Measurements from ENCODE around the gene PRKG1. TPM values are rescaled to one million over a fixed set of nuclear protein-coding genes. Genes with fewer than 3 reads are reported as not detected.

The PRKG1 gene
- total RNA-seq, 1 donor from 2014 or later, result 17.9 TPM

- Histone ChIP-seq H3K27ac (no peak overlapping the region), H3K36me3 (no peaks in the 10 kb centered on the region), H3K27me3 (no peaks in the 10 kb centered on the region), H3K4me3 (no peak overlapping the region), H3K4me1 (no peaks in the 10 kb centered on the region), H3K9me3 (no peaks in the 10 kb centered on the region)
- no peak for TF ChIP-seq CTCF (IDR thresholded peaks at IDR 0.05)
- no peak for TF ChIP-seq POLR2AphosphoS5 (IDR thresholded peaks at IDR 0.05; ENCODE audit: insufficient read depth in 1 of 2, low read depth in 1 of 2)
- no peak for TF ChIP-seq POLR2A (IDR thresholded peaks at IDR 0.05)
- no peak for DNase-seq (ENCODE audit: extremely low spot score in 2 of 2)
- intact Hi-C loops (cut with DNase I), result no loop called here
Observed at GRCh38 chr10:51821045-51821444, 746.8 kb downstream of the PRKG1 start.

GRCh38 chr10:51821745-51822144 is 747.5 kb downstream of the PRKG1 start:
- intact Hi-C loops (cut with DNase I), result no loop called here
- TF ChIP-seq POLR2AphosphoS5 (IDR thresholded peaks at IDR 0.05; ENCODE audit: insufficient read depth in 1 of 2, low read depth in 1 of 2) (no peak), POLR2A (IDR thresholded peaks at IDR 0.05) (no peak), CTCF (IDR thresholded peaks at IDR 0.05) (no peak)
- H3K4me3 ChIP-seq, result no peak overlapping the region

GRCh38 chr10:51832652-51833383 is 758.5 kb downstream of the PRKG1 start:
- H3K4me1 ChIP-seq, result no peaks in the 10 kb centered on the region
- H3K4me3 ChIP-seq, result no peak overlapping the region
- no peaks in the 10 kb centered on the region for H3K27me3 ChIP-seq
- H3K36me3 ChIP-seq, result no peaks in the 10 kb centered on the region
- no peak overlapping the region for H3K27ac ChIP-seq
- no peak for DNase-seq (ENCODE audit: extremely low spot score in 2 of 2)
- intact Hi-C loops (cut with DNase I), result no loop called here
- no peaks in the 10 kb centered on the region for H3K9me3 ChIP-seq
- TF ChIP-seq POLR2A (IDR thresholded peaks at IDR 0.05) (no peak), POLR2AphosphoS5 (IDR thresholded peaks at IDR 0.05; ENCODE audit: insufficient read depth in 1 of 2, low read depth in 1 of 2) (peak in 1 of 2 donors; percentile 67), CTCF (IDR thresholded peaks at IDR 0.05) (no peak)

More at GRCh38 chr10:51821745-51822144, 747.5 kb downstream of the PRKG1 start:
- no peak for DNase-seq (ENCODE audit: extremely low spot score in 2 of 2)
- H3K27me3 ChIP-seq, result no peaks in the 10 kb centered on the region
- H3K27ac ChIP-seq, result no peak overlapping the region
- H3K4me1 ChIP-seq, result no peaks in the 10 kb centered on the region
- no peaks in the 10 kb centered on the region for H3K9me3 ChIP-seq
- no peaks in the 10 kb centered on the region for H3K36me3 ChIP-seq

GRCh38 chr10:51834548-51834947 is 760.3 kb downstream of the PRKG1 start:
- no peak for DNase-seq (ENCODE audit: extremely low spot score in 2 of 2)

More at GRCh38 chr10:51834548-51834947, 760.3 kb downstream of the PRKG1 start:
- no peaks in the 10 kb centered on the region for H3K27me3 ChIP-seq
- no peak overlapping the region for H3K27ac ChIP-seq
- intact Hi-C loops (cut with DNase I), result no loop called here
- TF ChIP-seq POLR2AphosphoS5 (IDR thresholded peaks at IDR 0.05; ENCODE audit: insufficient read depth in 1 of 2, low read depth in 1 of 2) (no peak), POLR2A (IDR thresholded peaks at IDR 0.05) (no peak), CTCF (IDR thresholded peaks at IDR 0.05) (no peak)
- H3K36me3 ChIP-seq, result no peaks in the 10 kb centered on the region
- H3K4me3 ChIP-seq, result no peak overlapping the region
- H3K9me3 ChIP-seq, result no peaks in the 10 kb centered on the region
- peaks cover 7% of the 10 kb centered on the region for H3K4me1 ChIP-seq
